Naive thymus-derived CD8-positive, alpha-beta T cell (primary cell): ENCODE measurements around the gene CCDC85A. TPM values are rescaled to one million over a fixed set of nuclear protein-coding genes. Genes with fewer than 3 reads are reported as not detected.

Experiments used
- ATAC-seq, 2 donors: fragments of 150-1000 bp; cut with Tn5 transposase in 1 of 2; sonication (Bioruptor Pico), chemical (Tn5 transposase) in 1 of 2; 1 replicate in 1 of 2; 2 replicates in 1 of 2; pipeline ENCODE4 v1.10.0; 2021; ENCODE audit warnings: mild to moderate bottlenecking in 2 of 2, moderate library complexity in 2 of 2
- POLR2A ChIA-PET: fragments of 350-600 bp; sonication (Branson Sonifier 250); formaldehyde crosslinking; loops from one replicate; lab custom pipeline; 2021; ENCODE audit warnings: antibody characterized with exemption; lab: Charles Lee
- DNase-seq, 10 donors: peaks; one replicate each; pipeline versions ENCODE4 v3.0.0 to v3.0.0-alpha.2; 2020 to 2022
- H3K27ac Mint-ChIP-seq, 10 donors: one replicate each; pipeline ENCODE4 v1.8.0; 2020 to 2022; ENCODE audit warnings: mild to moderate bottlenecking in 10 of 10, mixed read lengths in 10 of 10, moderate library complexity in 4 of 10, inconsistent platforms in 1 of 10
- H3K27me3 Mint-ChIP-seq, 5 donors: one replicate each; pipeline ENCODE4 v1.8.0; 2021 to 2022; ENCODE audit warnings: mixed read lengths in 5 of 5
- H3K36me3 Mint-ChIP-seq, 3 donors: one replicate each; pipeline ENCODE4 v1.8.0; 2020 to 2022; ENCODE audit warnings: mixed read lengths in 3 of 3, mild to moderate bottlenecking in 2 of 3, inconsistent platforms in 1 of 3
- H3K4me1 Mint-ChIP-seq, 4 donors: one replicate each; pipeline ENCODE4 v1.8.0; 2021 to 2022; ENCODE audit warnings: mixed read lengths in 4 of 4
- H3K4me3 Mint-ChIP-seq, 10 donors: one replicate each; pipeline ENCODE4 v1.8.0; 2020 to 2022; ENCODE audit warnings: mild to moderate bottlenecking in 10 of 10, mixed read lengths in 10 of 10, moderate library complexity in 6 of 10, inconsistent platforms in 1 of 10
- H3K9me3 Mint-ChIP-seq, 9 donors: one replicate each; pipeline ENCODE4 v1.8.0; 2020 to 2022; ENCODE audit warnings: mixed read lengths in 9 of 9, mild to moderate bottlenecking in 3 of 9, inconsistent platforms in 1 of 9, moderate library complexity in 1 of 9
- polyA plus RNA-seq, 3 donors: library from polyadenylated mRNA; unstranded; fragments of 300-500 nt; fragmentation: Illumina TruSeq; gene quantifications; one replicate each; pipeline ENCODE4 v1.2.3, GENCODE V29; 2021
- total RNA-seq, 8 experiments: library from RNA in 2 of 8; stranded (reverse) in 2 of 8; gene quantifications; one replicate each; pipeline ENCODE4 v1.2.3 and lab custom pipeline; 2021 to 2026

Gene CCDC85A
- total and polyA plus RNA-seq, 5 experiments from 2014 or later: not detected

DNA sequence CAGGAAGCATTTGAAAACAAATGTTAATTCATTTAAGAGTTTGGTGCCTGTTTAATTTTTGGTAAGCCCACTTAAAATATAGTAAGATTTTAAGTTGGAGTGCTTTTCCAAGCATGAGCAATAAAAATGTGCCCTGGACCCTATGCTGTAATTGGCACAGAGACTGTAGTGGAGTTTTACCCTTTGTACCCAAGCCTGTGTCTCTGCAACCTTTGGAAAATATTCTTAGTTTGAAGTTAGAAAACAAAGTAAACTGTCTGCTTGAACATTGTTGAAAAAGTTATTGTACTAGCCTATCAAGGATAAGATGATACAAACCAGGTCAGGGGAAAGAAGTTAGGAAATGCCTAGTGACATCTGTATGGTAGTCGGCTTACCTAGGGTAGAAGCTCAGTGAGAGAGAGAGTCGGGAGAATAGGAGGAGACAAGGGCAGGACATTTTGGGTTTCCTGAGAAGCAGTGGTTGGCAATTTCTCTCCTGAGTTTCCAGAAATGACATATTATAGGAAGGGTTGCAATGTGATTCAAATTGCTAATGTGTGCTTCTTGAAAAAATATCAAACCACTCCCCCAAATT is 66.5 kb downstream of the CCDC85A start:
- Mint-ChIP-seq H3K4me1 (no peaks in the 10 kb centered on the region), H3K27ac (no peak overlapping the region), H3K9me3 (peaks cover 0 to 7% (median 0%) of the 10 kb centered on the region in 9 donors), H3K36me3 (no peaks in the 10 kb centered on the region), H3K27me3 (peaks cover 0 to 11% (median 0%) of the 10 kb centered on the region in 5 donors), H3K4me3 (no peak overlapping the region)
- no peak for ATAC-seq
- no peak for DNase-seq
- POLR2A ChIA-PET: no interaction called here

DNA sequence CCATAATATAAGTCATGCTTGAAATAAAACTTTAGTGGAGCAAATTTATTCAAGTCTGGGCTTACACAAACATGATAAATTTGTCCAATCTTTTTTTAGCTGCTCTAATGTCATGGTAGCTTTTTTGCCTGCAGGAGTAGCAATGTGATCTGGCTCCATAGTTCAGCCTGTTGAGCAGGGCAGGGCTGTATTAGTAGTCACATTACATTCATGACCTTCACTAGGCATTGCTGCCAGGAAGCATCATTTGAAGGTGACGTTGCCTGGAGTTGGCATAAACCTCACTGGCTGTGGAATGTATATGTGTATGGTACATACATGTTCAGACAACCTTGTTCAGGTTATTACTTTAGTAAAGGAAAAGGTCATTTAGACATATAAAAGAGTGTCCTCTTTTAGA is 76.6 kb downstream of the CCDC85A start:
- DNase-seq: no peak
- Mint-ChIP-seq H3K27ac (no peak overlapping the region), H3K36me3 (no peaks in the 10 kb centered on the region), H3K4me1 (no peaks in the 10 kb centered on the region), H3K4me3 (no peak overlapping the region), H3K27me3 (peaks cover 0 to 3% (median 0%) of the 10 kb centered on the region in 5 donors), H3K9me3 (peaks cover 0 to 13% (median 2%) of the 10 kb centered on the region in 9 donors)
- POLR2A ChIA-PET: no interaction called here
- ATAC-seq: no peak

DNA sequence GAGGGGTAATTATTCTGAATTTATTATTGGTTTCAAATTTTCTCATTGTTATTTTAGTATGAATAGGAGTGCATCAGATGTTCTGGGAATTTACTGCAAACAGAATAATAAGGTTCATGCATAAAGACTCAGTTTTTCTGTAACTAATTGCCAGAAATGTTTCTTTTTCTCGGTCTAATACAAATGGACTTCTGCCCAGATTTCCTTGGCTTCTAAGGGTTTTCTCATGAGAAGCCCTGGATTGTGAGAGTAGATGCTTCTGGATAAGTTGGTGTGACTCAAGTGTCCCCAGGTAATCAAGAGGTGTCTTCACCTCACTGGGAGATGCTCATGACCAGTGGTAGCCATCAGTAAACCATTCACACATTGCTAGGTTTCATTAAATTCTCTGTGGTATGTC is 78.5 kb downstream of the CCDC85A start:
- POLR2A ChIA-PET: no interaction called here
- Mint-ChIP-seq H3K4me3 (no peak overlapping the region), H3K27ac (no peak overlapping the region), H3K36me3 (no peaks in the 10 kb centered on the region), H3K4me1 (no peaks in the 10 kb centered on the region), H3K9me3 (peaks cover 0 to 16% (median 0%) of the 10 kb centered on the region in 9 donors), H3K27me3 (peaks cover 0 to 4% (median 0%) of the 10 kb centered on the region in 5 donors)
- no peak for DNase-seq
- no peak for ATAC-seq

DNA sequence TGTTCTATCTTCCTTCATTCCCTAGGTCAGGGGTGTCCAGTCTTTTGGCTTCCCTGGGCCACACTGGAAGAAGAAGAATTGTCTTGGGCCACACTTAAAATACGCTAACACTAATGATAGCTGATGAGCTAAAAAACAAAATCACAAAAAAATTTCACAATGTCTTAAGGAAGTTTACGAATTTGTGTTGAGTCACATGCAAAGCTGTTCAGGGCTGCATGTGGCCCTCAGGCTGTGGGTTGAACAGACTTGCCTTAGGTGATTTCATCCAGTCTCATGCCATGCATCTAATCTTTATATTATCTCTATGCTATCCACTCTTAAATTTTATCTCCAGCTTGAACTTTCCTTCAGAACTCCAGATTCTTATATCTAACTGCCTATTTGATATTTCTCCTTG is 80.1 kb downstream of the CCDC85A start:
- ATAC-seq (no peak), DNase-seq (no peak)
- no peaks in the 10 kb centered on the region for H3K4me1 Mint-ChIP-seq
- POLR2A ChIA-PET: no interaction called here
- no peaks in the 10 kb centered on the region for H3K36me3 Mint-ChIP-seq
- no peak overlapping the region for H3K4me3 Mint-ChIP-seq
- peaks cover 0 to 4% (median 0%) of the 10 kb centered on the region in 5 donors for H3K27me3 Mint-ChIP-seq
- no peak overlapping the region for H3K27ac Mint-ChIP-seq
- H3K9me3 Mint-ChIP-seq: peaks cover 0 to 16% (median 0%) of the 10 kb centered on the region in 9 donors

DNA sequence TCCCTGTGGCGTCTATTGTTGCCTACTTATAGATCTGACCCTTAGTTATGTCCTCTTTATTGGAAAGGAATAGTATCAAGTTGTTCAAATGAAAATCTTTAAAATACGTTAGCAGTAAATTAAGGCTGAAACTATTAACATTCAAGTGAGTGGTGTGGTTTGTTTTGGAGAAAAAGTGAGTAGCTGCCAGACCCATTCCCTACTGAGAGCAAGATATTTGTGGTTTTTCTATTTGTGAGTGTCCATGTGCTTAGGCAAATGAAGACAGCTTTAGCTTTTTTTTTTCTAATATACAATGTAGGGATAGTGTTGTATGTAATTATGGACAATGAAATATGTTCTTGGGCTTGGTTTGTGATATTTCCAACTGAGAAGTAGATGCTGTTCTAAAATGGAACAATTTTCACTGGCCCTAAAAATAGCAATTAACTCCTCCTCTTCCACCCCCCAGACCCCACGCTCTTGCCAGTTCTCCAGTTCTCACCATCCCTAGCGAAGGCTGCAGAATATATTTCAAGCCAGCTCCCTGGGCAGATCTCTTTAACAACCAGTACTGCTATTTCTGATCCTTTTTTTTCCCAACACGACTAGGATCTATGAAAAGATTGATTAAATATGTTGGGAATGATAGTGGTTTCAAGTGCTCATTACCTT is 83.1 kb downstream of the CCDC85A start:
- ATAC-seq: no peak
- peaks cover 0 to 2% (median 0%) of the 10 kb centered on the region in 5 donors for H3K27me3 Mint-ChIP-seq
- no peak overlapping the region for H3K27ac Mint-ChIP-seq
- no peak for DNase-seq
- H3K4me3 Mint-ChIP-seq: no peak overlapping the region
- peaks cover 0 to 16% (median 0%) of the 10 kb centered on the region in 9 donors for H3K9me3 Mint-ChIP-seq
- no peaks in the 10 kb centered on the region for H3K36me3 Mint-ChIP-seq
- POLR2A ChIA-PET: no interaction called here
- H3K4me1 Mint-ChIP-seq: no peaks in the 10 kb centered on the region

DNA sequence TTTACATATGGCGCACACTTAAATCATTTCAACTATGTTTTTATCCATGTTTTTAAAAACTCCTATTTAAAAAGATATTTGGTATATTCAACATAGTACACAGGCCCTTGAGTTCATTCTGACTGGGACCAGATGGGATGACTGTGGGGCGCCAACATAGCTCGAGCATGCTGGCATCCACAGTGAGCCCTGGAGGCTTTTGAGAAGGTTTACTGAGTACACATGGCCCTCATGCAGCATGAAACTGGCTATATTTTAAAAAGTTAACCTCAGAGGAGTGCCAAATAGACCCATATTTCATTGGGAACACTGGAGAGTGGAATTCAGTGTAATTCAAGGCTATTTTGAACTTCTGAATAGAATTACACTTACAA is 83.6 kb downstream of the CCDC85A start:
- no peaks in the 10 kb centered on the region for H3K4me1 Mint-ChIP-seq
- DNase-seq (no peak), ATAC-seq (no peak)
- peaks cover 0 to 2% (median 0%) of the 10 kb centered on the region in 5 donors for H3K27me3 Mint-ChIP-seq
- POLR2A ChIA-PET: no interaction called here
- H3K9me3 Mint-ChIP-seq: peaks cover 0 to 16% (median 0%) of the 10 kb centered on the region in 9 donors
- H3K36me3 Mint-ChIP-seq: no peaks in the 10 kb centered on the region
- no peak overlapping the region for H3K4me3 Mint-ChIP-seq
- no peak overlapping the region for H3K27ac Mint-ChIP-seq

DNA sequence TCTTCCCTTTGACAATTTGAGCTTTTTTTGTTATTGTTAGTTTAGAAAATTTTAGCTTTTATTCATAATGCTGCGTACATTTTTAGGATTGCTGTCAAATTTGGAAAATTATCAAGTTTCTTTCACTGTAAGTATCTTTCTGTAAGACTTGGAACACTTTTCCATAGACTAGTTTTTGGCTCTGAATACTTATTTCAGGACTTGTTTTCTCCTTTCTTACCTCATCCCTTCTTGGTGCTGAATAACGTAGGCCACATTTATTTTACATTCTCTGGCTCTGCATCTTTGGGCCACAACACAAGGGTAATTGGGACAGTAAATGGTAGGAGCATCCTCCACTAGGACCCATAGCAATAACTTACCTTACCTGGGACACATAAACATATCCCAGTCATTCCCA is 85.1 kb downstream of the CCDC85A start:
- H3K9me3 Mint-ChIP-seq: peaks cover 0 to 16% (median 0%) of the 10 kb centered on the region in 9 donors
- no peaks in the 10 kb centered on the region for H3K36me3 Mint-ChIP-seq
- no peak overlapping the region for H3K4me3 Mint-ChIP-seq
- DNase-seq (no peak), ATAC-seq (no peak)
- peaks cover 0 to 2% (median 0%) of the 10 kb centered on the region in 5 donors for H3K27me3 Mint-ChIP-seq
- no peak overlapping the region for H3K27ac Mint-ChIP-seq
- POLR2A ChIA-PET: no interaction called here
- H3K4me1 Mint-ChIP-seq: no peaks in the 10 kb centered on the region

DNA sequence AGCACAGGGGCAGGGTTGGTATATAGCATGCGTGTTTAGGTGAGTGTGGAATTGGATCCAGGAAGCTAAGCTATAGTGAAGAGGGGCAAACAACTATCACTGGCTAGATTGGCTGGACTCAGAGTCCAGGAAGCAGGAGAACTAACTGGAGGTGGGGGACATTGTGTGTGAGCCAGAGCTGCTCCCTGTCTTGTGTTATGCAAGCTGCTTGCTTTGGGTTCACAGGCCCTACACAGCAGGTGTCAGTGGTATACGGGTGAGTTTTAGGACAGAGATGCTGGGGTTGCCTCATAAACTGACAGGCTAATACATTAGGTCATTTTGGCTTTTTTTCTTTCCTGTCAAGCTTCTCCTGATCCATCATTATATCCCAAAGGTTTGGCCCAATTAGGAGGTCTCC is 87.5 kb downstream of the CCDC85A start:
- peaks cover 0 to 7% (median 0%) of the 10 kb centered on the region in 9 donors for H3K9me3 Mint-ChIP-seq
- no peaks in the 10 kb centered on the region for H3K36me3 Mint-ChIP-seq
- ATAC-seq (no peak), DNase-seq (no peak)
- POLR2A ChIA-PET: no interaction called here
- no peak overlapping the region for H3K4me3 Mint-ChIP-seq
- no peaks in the 10 kb centered on the region for H3K4me1 Mint-ChIP-seq
- H3K27ac Mint-ChIP-seq: no peak overlapping the region
- peaks cover 0 to 2% (median 0%) of the 10 kb centered on the region in 5 donors for H3K27me3 Mint-ChIP-seq

DNA sequence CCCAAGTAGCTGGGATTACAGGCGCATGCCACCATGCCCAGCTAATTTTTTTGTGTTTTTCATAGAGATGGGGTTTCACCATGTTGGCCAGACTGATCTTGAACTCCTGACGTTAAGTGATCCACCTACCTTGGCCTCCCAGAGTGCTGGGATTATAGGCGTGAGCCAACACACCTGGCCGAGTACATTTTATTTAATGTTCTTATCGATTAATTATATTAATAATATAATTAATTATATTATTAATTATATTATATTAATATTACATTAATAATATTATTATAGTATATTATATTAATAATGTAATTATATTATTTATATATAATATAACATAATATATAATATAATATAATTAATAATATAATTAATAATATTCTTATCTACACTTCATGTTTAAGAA is 101.4 kb downstream of the CCDC85A start:
- Mint-ChIP-seq H3K27me3 (no peaks in the 10 kb centered on the region), H3K9me3 (peaks cover 2 to 18% (median 11%) of the 10 kb centered on the region in 9 donors), H3K36me3 (peaks cover 0 to 7% (median 0%) of the 10 kb centered on the region in 3 donors), H3K27ac (no peak overlapping the region), H3K4me1 (no peaks in the 10 kb centered on the region), H3K4me3 (no peak overlapping the region)
- POLR2A ChIA-PET: no interaction called here
- DNase-seq: no peak
- no peak for ATAC-seq

DNA sequence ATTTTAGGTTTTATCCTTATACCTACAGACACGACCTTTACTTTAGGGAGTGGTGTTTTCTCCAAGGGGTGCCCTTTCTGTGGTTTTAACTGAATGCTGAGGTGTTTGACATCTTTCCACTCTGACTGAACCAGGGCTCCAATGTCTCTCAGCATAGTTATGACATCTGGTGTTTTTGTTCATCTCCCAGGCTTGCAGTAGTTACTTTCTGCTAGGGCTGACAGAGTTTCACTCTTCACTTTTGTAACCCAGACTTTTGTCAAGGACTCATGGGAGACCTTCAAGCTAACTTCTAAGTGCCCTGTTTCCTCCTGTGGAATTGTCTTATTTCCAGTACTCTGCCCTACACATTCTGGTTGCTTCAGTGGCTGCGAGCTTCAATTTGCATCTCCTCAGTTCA is 103.1 kb downstream of the CCDC85A start:
- POLR2A ChIA-PET: no interaction called here
- H3K36me3 Mint-ChIP-seq: peaks cover 0 to 7% (median 0%) of the 10 kb centered on the region in 3 donors
- no peak for DNase-seq
- no peaks in the 10 kb centered on the region for H3K4me1 Mint-ChIP-seq
- H3K27ac Mint-ChIP-seq: no peak overlapping the region
- peaks cover 3 to 21% (median 11%) of the 10 kb centered on the region in 9 donors for H3K9me3 Mint-ChIP-seq
- no peaks in the 10 kb centered on the region for H3K27me3 Mint-ChIP-seq
- no peak overlapping the region for H3K4me3 Mint-ChIP-seq
- ATAC-seq: no peak

DNA sequence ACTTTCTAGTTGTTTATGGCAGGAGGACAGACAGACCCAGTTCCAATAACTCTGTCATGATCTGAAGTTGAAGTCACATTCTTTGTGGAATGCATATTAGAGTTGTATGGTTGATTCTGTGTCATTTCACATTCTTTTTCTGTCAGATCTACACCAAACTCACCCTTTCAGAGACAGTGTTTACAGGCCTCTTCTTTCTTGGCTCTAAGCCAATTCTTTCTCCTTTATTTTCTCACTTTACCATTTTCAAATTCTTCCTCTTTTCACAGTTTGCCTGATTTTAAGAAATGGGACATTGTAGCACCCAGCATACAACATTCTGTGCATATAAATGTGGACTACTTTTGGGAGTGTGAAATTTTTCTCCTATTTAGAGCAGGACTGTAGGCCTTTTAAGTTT is 103.7 kb downstream of the CCDC85A start:
- no peak overlapping the region for H3K27ac Mint-ChIP-seq
- no peaks in the 10 kb centered on the region for H3K4me1 Mint-ChIP-seq
- H3K36me3 Mint-ChIP-seq: peaks cover 0 to 7% (median 0%) of the 10 kb centered on the region in 3 donors
- POLR2A ChIA-PET: no interaction called here
- H3K27me3 Mint-ChIP-seq: no peaks in the 10 kb centered on the region
- ATAC-seq: no peak
- no peak for DNase-seq
- no peak overlapping the region for H3K4me3 Mint-ChIP-seq
- peaks cover 3 to 21% (median 12%) of the 10 kb centered on the region in 9 donors for H3K9me3 Mint-ChIP-seq

DNA sequence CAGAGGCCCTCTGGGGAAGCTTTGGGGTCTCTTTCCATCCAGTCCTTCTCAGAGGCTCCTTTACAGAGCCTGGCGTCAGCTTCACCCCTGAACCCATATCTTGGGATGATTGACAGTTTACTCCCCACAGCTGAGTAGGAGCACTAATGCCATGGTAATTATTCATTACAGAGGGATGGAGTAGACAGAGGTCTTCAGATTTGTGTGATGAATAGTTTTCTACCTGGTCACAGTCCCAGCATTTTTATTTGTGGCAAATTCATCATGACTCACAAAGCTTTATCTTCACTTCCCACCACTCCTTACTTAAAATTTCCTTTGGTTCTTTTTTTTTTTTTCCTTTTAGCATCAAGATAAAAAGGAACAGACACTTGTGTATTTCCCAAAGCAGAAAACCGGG is 104.2 kb downstream of the CCDC85A start:
- Mint-ChIP-seq H3K4me1 (no peaks in the 10 kb centered on the region), H3K27ac (no peak overlapping the region), H3K27me3 (no peaks in the 10 kb centered on the region), H3K4me3 (no peak overlapping the region), H3K9me3 (peaks cover 3 to 23% (median 13%) of the 10 kb centered on the region in 9 donors), H3K36me3 (peaks cover 0 to 7% (median 0%) of the 10 kb centered on the region in 3 donors)
- POLR2A ChIA-PET: no interaction called here
- no peak for DNase-seq
- ATAC-seq: no peak

DNA sequence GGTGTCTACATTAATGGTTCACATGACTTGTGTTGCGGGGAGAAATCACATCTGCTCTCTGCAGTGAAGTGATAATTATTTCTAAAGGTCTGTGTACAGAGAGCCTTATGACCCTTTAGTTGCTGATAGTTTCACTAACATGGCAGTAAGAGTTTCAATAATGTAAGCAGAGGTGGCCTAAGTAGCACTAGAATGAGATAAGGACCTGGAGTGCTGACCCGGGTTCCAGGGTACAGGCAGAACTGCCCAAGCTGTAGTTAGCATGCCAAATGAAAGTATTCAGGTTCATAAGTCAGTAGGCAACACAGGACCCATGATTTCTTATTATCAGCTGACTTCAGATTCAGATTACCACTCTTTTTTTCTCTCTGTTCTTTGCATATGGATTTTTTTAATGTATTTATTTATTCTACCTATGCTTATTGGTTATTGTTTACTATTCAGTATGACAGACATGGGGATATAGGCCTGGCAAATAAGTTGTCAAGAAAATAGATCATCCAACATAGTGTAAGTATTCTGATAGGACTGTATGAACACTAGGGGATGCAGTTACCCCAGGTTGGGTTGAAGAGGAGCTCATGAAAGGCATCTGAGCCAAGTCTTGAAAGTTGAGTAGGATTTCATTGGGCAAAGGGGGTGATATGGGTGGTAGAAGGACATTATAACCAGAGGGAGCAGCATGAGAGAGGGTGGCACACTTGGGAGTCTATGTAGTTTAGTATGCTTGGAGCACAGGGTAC is 105.2 kb downstream of the CCDC85A start:
- no peak for DNase-seq
- H3K27me3 Mint-ChIP-seq: peaks cover 0 to 1% (median 0%) of the 10 kb centered on the region in 5 donors
- POLR2A ChIA-PET: no interaction called here
- H3K4me1 Mint-ChIP-seq: no peaks in the 10 kb centered on the region
- no peak overlapping the region for H3K27ac Mint-ChIP-seq
- no peak for ATAC-seq
- peaks cover 3 to 24% (median 11%) of the 10 kb centered on the region in 9 donors for H3K9me3 Mint-ChIP-seq
- no peak overlapping the region for H3K4me3 Mint-ChIP-seq
- peaks cover 0 to 7% (median 0%) of the 10 kb centered on the region in 3 donors for H3K36me3 Mint-ChIP-seq
